Measurements from ENCODE around the gene FAM222B. TPM values are rescaled to one million over a fixed set of nuclear protein-coding genes. Genes with fewer than 3 reads are reported as not detected.

The FAM222B gene
- polyA plus RNA-seq, 1 donor: 13.2 TPM

DNA sequence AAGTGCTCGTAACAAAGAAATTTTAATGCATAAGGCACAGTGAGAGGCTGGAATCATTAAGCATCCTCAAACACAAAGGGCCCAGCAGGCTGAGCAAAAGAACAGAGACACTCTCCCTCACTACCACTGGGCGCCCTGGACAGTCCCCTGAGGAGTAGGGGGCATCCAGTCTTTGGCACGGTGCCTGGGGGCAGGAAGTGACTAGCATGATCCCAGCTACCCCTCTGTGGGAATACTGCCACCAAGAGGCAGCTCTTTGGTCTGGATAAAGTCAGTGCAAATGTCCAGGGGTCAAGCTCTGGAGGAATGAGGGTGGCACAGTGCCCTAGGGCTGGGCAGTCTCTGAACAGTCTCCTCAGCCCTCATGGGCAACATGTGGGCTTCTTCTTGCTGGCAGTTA lies 128.3 kb downstream of the FAM222B start:
- DNase-seq (ENCODE audit: low read depth): no peak

DNA sequence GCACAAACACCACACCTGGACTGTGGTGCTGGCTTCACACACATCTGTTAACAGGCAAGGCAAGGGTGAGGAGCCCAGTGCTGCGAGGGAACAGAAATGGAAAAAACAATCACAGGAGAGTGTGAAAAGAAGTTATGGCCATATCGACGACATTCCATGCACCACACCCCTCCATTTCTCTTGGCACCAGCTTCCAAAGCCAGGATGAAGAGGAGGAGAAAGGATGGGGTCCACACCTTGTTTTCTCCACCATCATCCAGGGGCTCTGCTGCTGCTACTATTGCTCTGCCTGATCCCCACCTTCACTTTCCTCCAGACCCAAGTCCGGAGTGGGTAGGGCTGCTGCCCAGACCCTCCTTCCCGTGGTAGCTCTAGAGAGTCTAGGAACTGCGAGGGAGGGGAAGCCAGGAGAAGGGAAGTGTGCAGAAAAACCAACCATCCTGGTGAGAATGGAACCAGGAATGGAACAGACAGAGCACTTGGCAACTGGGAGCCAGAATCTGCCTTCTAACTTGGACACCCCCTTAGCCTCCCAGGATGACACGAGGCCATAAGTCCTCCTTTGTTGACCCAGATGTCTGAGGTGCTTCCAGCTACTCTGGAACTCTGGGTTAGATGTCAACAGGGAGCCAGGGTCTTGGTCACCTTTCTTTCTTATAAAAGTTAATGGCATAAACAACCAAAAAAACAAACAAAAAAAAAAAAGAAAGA lies 129.7 kb downstream of the FAM222B start:
- no peak for DNase-seq (ENCODE audit: low read depth)

DNA sequence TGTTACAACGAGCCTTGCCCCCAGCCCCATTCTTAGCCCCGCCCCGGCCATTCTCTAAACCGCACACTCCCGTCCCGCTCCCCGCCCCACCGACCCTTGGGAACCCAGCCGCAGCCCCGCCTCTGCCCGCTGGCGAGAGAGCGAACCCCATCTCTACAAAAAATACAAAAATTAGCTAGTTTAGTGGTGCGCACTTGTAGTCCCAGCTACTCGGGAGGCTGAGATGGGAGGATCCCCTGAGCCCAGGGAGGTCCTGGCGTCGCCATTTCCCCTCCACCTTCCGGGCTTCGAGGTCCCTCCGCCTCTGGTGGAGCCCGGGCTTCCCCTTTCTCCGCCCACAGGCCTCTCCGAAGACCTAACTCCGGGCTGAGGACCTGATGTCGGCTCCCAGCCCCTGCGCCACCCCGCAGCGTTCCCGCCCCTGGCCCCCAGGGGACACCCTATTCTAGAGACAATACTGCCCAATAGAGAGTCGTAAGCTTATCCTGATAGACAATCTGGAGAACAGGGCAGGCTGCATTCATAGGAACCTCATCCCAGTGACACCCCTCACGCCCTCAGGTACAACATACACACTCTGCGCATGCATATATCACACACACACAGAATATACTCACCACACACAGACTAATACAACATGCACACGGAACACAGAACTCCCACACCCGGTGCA lies 130.4 kb downstream of the FAM222B start:
- DNase-seq (ENCODE audit: low read depth): no peak

DNA sequence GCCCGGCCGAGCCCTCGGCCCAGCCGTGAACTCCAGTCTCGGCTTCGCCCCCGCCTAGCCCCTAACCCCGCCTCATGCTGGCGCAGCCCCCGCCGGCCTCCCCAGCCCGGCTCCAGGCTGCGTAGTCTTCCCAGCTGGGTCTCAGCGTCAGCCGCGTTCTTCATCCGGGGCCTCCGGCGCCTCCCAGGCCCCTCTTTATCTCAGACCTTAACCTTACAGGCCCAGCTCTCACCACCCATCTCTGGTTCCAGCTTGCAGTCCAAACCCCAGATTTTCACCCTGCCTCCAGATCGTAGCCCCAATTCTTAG lies 130.9 kb downstream of the FAM222B start, which contains the start of gene PROCA1:
PROCA1 (minus strand) TSS at position 166 of the 309 bp plus-strand sequence. CDS start 228 bp downstream, outside the sequence.
- DNase-seq (ENCODE audit: low read depth): no peak

DNA sequence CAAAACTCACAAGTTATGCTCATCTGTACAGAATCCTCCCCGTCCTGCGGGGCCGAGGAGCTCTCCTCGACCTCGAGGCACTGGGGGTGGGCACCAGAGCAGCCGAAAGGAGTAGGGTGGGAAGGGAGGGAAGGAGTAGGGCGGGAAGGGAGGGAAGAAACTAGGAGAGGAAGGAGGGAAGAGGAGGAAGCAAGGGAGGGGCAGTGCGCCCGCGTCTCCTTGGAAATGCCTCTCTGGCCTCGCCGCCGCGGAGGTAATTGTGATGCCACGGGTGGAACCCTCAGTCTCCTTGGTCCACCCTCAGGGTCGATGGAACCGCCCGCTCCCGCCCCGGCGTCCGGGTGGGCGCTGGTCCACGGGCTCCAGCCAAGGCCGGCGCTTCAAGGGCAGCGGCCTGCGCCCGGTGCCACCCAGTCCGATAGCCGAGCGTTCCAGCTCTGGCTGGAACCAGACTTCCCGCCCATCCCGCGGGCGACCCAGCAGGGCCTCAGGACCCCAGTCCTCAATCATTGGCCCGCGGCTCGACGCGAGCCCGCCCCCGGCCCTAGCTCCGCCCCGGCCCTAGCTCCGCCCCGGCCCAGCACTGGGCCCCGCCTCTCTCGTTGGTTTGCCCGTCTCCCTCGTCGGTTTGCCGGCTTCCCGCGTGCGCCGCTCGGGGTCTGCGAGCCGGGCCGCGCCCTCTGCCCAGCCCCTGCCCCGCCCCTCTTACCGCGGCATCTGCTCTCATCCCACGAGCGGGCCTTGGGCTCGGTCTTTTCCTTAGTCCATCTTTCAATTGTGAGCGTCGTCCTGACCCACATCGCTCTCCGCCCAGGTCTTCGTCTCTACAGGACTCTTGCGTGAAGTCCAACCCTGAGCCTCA lies 131.5 kb downstream of the FAM222B start:
- no peak for DNase-seq (ENCODE audit: low read depth)

DNA sequence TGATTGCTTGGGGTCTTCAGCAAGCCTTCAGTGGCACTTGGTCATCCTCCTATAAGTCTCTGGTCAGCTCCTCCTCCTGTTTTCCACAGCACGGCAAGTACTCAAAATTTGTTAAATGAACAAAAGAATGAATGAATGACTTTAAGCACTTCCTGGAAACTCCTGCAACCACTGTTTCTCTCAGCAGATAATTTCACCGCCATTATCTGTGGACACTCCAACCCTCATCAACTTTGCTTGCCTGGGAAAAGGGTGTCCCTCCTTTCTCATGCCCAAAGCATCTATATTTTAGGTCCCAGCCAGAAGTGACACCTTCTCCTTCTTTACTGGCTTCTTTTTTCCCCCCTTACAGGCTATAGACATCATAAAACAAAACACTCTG lies 135.3 kb downstream of the FAM222B start:
- DNase-seq (ENCODE audit: low read depth): no peak

DNA sequence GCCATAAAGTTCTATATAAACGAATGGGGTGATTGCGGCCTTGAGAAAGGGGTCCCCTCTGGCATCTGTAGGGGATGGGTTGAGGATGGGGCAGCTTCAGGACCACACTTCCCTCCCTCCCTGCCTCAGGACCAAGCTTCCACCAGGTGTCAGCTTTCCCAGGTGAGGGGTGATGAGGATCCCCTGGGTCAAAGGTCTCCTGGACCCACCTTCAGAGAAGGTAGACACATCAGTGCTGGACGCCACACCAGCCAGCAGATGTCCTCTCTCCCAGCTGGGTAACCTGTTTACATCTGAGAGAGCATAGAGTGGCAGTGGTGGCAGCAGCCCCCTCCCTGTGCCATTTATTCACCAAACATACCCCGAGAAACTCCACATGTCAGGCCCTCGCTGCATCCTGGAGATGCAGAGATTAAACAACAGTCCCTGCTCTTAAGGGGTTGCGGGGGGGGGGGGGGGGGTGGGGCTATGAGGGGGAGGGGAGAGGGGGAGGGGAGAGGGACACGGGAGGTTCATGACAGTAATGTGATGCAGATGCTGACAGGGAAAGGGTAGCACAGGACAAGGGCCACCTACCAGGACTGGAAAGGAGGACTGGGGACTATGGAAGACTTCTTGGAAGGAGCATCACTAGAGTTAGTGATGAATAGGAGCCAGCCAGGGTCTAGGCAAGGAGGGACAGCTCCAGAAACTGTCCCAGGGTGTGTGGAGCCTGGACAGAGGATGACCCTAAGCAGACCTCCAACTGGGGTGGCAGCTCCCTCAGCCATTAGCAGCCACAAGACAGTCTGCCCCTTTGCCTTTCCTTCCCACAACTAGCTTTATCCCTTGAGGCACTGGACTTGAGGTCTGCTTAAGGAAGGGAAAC lies 135.9 kb downstream of the FAM222B start:
- DNase-seq (ENCODE audit: low read depth): no peak

Other genes starting within 250 kb of the FAM222B start
- 18.5 TPM for gene SPAG5, start 243.8 kb downstream of the FAM222B start, polyA plus RNA-seq (ENCODE audit: insufficient read length)
- gene RSKR, start 228.6 kb downstream of the FAM222B start, polyA plus RNA-seq (ENCODE audit: insufficient read length): 17.3 TPM
- gene BLTP2, start 197.6 kb downstream of the FAM222B start, polyA plus RNA-seq (ENCODE audit: insufficient read length): 50.6 TPM
- gene SDF2, start 180.9 kb downstream of the FAM222B start, polyA plus RNA-seq (ENCODE audit: insufficient read length): 34.8 TPM
- 38.9 TPM for gene SUPT6H, start 180.6 kb downstream of the FAM222B start, polyA plus RNA-seq (ENCODE audit: insufficient read length)
- gene PROCA1, start 130.9 kb downstream of the FAM222B start, polyA plus RNA-seq (ENCODE audit: insufficient read length): 3.1 TPM
- gene RAB34, start 124.9 kb downstream of the FAM222B start, polyA plus RNA-seq (ENCODE audit: insufficient read length): 61.9 TPM
- 1,425 TPM for gene RPL23A, start 122.8 kb downstream of the FAM222B start, polyA plus RNA-seq (ENCODE audit: insufficient read length)
- gene TLCD1, start 116.6 kb downstream of the FAM222B start, polyA plus RNA-seq (ENCODE audit: insufficient read length): 4.2 TPM
- 3.3 TPM for gene NEK8, start 114.0 kb downstream of the FAM222B start, polyA plus RNA-seq (ENCODE audit: insufficient read length)
- gene TRAF4, start 98.8 kb downstream of the FAM222B start, polyA plus RNA-seq (ENCODE audit: insufficient read length): 53.6 TPM
- 42.0 TPM for gene ERAL1, start 12.2 kb upstream of the FAM222B start, polyA plus RNA-seq (ENCODE audit: insufficient read length)
- gene FLOT2, start 54.9 kb upstream of the FAM222B start, polyA plus RNA-seq (ENCODE audit: insufficient read length): 72.4 TPM
- 2.8 TPM for gene DHRS13, start 60.3 kb upstream of the FAM222B start, polyA plus RNA-seq (ENCODE audit: insufficient read length)
- 27.9 TPM for gene PHF12, start 108.7 kb upstream of the FAM222B start, polyA plus RNA-seq (ENCODE audit: insufficient read length)
- 0.34 TPM for gene SEZ6, start 163.2 kb upstream of the FAM222B start, polyA plus RNA-seq (ENCODE audit: insufficient read length)
- 1.9 TPM for gene PIPOX, start 200.4 kb upstream of the FAM222B start, polyA plus RNA-seq (ENCODE audit: insufficient read length)